NCI-H69 (cell line): ENCODE data around the gene SLF2.

ENCODE experiments used
- DNase-seq: peaks from one replicate; lab custom pipeline; 2025; lab: John Stamatoyannopoulos, UW

Gene SLF2

GRCh38 chr10:101000127-101000914 lies 87.6 kb downstream of the SLF2 start:
- DNase-seq: no peak

- DNase-seq: no peak
Measured at GRCh38 chr10:101000915-101001658, 88.3 kb downstream of the SLF2 start.

- no peak for DNase-seq
Measured at GRCh38 chr10:101001659-101002035, 88.9 kb downstream of the SLF2 start.

GRCh38 chr10:101002456-101002855 lies 89.7 kb downstream of the SLF2 start:
- DNase-seq: no peak

- no peak for DNase-seq
Measured at GRCh38 chr10:101003639-101004206, 91.0 kb downstream of the SLF2 start.

- no peak for DNase-seq
Measured at GRCh38 chr10:101005361-101005760, 92.6 kb downstream of the SLF2 start.

- DNase-seq: no peak
Measured at GRCh38 chr10:101005869-101006567, 93.3 kb downstream of the SLF2 start.

GRCh38 chr10:101006593-101007098 lies 93.9 kb downstream of the SLF2 start:
- DNase-seq: no peak

GRCh38 chr10:101007099-101007711 lies 94.4 kb downstream of the SLF2 start:
- DNase-seq: no peak

- DNase-seq: no peak
Measured at GRCh38 chr10:101007915-101008822, 95.4 kb downstream of the SLF2 start.

GRCh38 chr10:101008823-101009423 lies 96.2 kb downstream of the SLF2 start:
- DNase-seq: no peak

GRCh38 chr10:101010329-101010728 lies 97.6 kb downstream of the SLF2 start:
- DNase-seq: no peak

- DNase-seq: peak; percentile 9
Measured at GRCh38 chr10:101011517-101012423, 99.0 kb downstream of the SLF2 start.

GRCh38 chr10:101012525-101013364 lies 100.0 kb downstream of the SLF2 start:
- DNase-seq: peak; percentile 84

- no peak for DNase-seq
Measured at GRCh38 chr10:101013365-101013825, 100.6 kb downstream of the SLF2 start.

GRCh38 chr10:101014230-101014884 lies 101.6 kb downstream of the SLF2 start:
- peak; percentile 48 for DNase-seq
